ENCODE measurements around the gene ZBTB46.
"Not testable (repeated sequence)": the region's sequence is repeated elsewhere in the genome, so short reads cannot be mapped to it uniquely, and the experiment has no call there.

The ZBTB46 gene

GRCh38 chr20:63876489-63877036 is 45.5 kb upstream of the ZBTB46 start:
- Histone ChIP-seq H3K36me3 (ENCODE audit: insufficient read depth, low read length) (peaks cover 73% of the 10 kb centered on the region), H3K4me3 (ENCODE audit: low read depth in 1 of 2, low read length in 2 of 2) (no peak overlapping the region), H3K79me2 (ENCODE audit: insufficient read depth, low read length) (peaks cover 16% of the 10 kb centered on the region; the same call in 1 of the 2 replicates), H3K4me2 (ENCODE audit: insufficient read depth, low read length) (no peak overlapping the region), H3K27ac (ENCODE audit: low read length) (no peak overlapping the region), H3K27me3 (ENCODE audit: insufficient read depth, low read length, poor library complexity) (no peaks in the 10 kb centered on the region), H3K9ac (ENCODE audit: low read depth, low read length) (no peak overlapping the region), H4K20me1 (ENCODE audit: insufficient read depth, low read length) (peaks cover 20% of the 10 kb centered on the region), H2AFZ (ENCODE audit: low read depth, low read length) (no peak overlapping the region), H3K9me3 (ENCODE audit: insufficient read depth, low read length, severe bottlenecking) (no peaks in the 10 kb centered on the region), H3K4me1 (ENCODE audit: insufficient read depth, low read length) (no peaks in the 10 kb centered on the region)
- DNase-seq (no peak), ATAC-seq (ENCODE audit: insufficient read depth, low read depth) (no peak)
- TF ChIP-seq EZH2 (IDR thresholded peaks at IDR 0.05; ENCODE audit: borderline replicate concordance, low read depth, low read length, severe bottlenecking) = no peak
- no peak for TF ChIP-seq CTCF (IDR thresholded peaks at IDR 0.05; ENCODE audit: borderline replicate concordance, extremely low read depth, low read length, poor library complexity, severe bottlenecking)

GRCh38 chr20:63874241-63874640 is 43.2 kb upstream of the ZBTB46 start:
- not testable (repeated sequence) for H3K4me1 ChIP-seq (ENCODE audit: insufficient read depth, low read length); H3K27me3 ChIP-seq (ENCODE audit: insufficient read depth, low read length, poor library complexity); H3K4me2 ChIP-seq (ENCODE audit: insufficient read depth, low read length); H3K4me3 ChIP-seq (ENCODE audit: low read depth in 1 of 2, low read length in 2 of 2); H3K27ac ChIP-seq (ENCODE audit: low read length); ATAC-seq (ENCODE audit: insufficient read depth, low read depth); H3K9me3 ChIP-seq (ENCODE audit: insufficient read depth, low read length, severe bottlenecking); DNase-seq; H2AFZ ChIP-seq (ENCODE audit: low read depth, low read length); H3K9ac ChIP-seq (ENCODE audit: low read depth, low read length)
- H3K36me3 ChIP-seq (ENCODE audit: insufficient read depth, low read length) = peaks cover 86% of the 10 kb centered on the region
- peaks cover 19% of the 10 kb centered on the region; the same call in 1 of the 2 replicates for H3K79me2 ChIP-seq (ENCODE audit: insufficient read depth, low read length)
- peaks cover 20% of the 10 kb centered on the region for H4K20me1 ChIP-seq (ENCODE audit: insufficient read depth, low read length)

- no peak overlapping the region for H3K9ac ChIP-seq (ENCODE audit: low read depth, low read length)
- TF ChIP-seq CTCF (IDR thresholded peaks at IDR 0.05; ENCODE audit: borderline replicate concordance, extremely low read depth, low read length, poor library complexity, severe bottlenecking) (no peak), EZH2 (IDR thresholded peaks at IDR 0.05; ENCODE audit: borderline replicate concordance, low read depth, low read length, severe bottlenecking) (no peak)
- peaks cover 18% of the 10 kb centered on the region for H4K20me1 ChIP-seq (ENCODE audit: insufficient read depth, low read length)
- ATAC-seq (ENCODE audit: insufficient read depth, low read depth) (no peak), DNase-seq (no peak)
- H3K27ac ChIP-seq (ENCODE audit: low read length) = no peak overlapping the region
- peaks cover 86% of the 10 kb centered on the region for H3K36me3 ChIP-seq (ENCODE audit: insufficient read depth, low read length)
- no peaks in the 10 kb centered on the region for H3K9me3 ChIP-seq (ENCODE audit: insufficient read depth, low read length, severe bottlenecking)
- H2AFZ ChIP-seq (ENCODE audit: low read depth, low read length) = no peak overlapping the region
- H3K4me1 ChIP-seq (ENCODE audit: insufficient read depth, low read length) = no peaks in the 10 kb centered on the region
- H3K79me2 ChIP-seq (ENCODE audit: insufficient read depth, low read length) = peaks cover 25% of the 10 kb centered on the region; the same call in 1 of the 2 replicates
- no peaks in the 10 kb centered on the region for H3K27me3 ChIP-seq (ENCODE audit: insufficient read depth, low read length, poor library complexity)
- no peak overlapping the region for H3K4me2 ChIP-seq (ENCODE audit: insufficient read depth, low read length)
- H3K4me3 ChIP-seq (ENCODE audit: low read depth in 1 of 2, low read length in 2 of 2) = no peak overlapping the region
Observed at GRCh38 chr20:63873477-63873971, 42.5 kb upstream of the ZBTB46 start.

- H3K9ac ChIP-seq (ENCODE audit: low read depth, low read length) = no peak overlapping the region
- peaks cover 36% of the 10 kb centered on the region for H3K4me1 ChIP-seq (ENCODE audit: insufficient read depth, low read length)
- peaks cover 56% of the 10 kb centered on the region for H3K36me3 ChIP-seq (ENCODE audit: insufficient read depth, low read length)
- no peaks in the 10 kb centered on the region for H3K9me3 ChIP-seq (ENCODE audit: insufficient read depth, low read length, severe bottlenecking)
- DNase-seq (no peak), ATAC-seq (ENCODE audit: insufficient read depth, low read depth) (no peak)
- H3K4me2 ChIP-seq (ENCODE audit: insufficient read depth, low read length) = no peak overlapping the region
- H3K79me2 ChIP-seq (ENCODE audit: insufficient read depth, low read length) = peaks cover 57% of the 10 kb centered on the region
- H3K27me3 ChIP-seq (ENCODE audit: insufficient read depth, low read length, poor library complexity) = no peaks in the 10 kb centered on the region
- H3K27ac ChIP-seq (ENCODE audit: low read length) = no peak overlapping the region
- peaks cover 10% of the 10 kb centered on the region for H4K20me1 ChIP-seq (ENCODE audit: insufficient read depth, low read length)
- TF ChIP-seq EZH2 (IDR thresholded peaks at IDR 0.05; ENCODE audit: borderline replicate concordance, low read depth, low read length, severe bottlenecking) (no peak), CTCF (IDR thresholded peaks at IDR 0.05; ENCODE audit: borderline replicate concordance, extremely low read depth, low read length, poor library complexity, severe bottlenecking) (no peak)
- no peak overlapping the region for H2AFZ ChIP-seq (ENCODE audit: low read depth, low read length)
- no peak overlapping the region for H3K4me3 ChIP-seq (ENCODE audit: low read depth in 1 of 2, low read length in 2 of 2)
Observed at GRCh38 chr20:63868264-63868663, 37.2 kb upstream of the ZBTB46 start.

GRCh38 chr20:63867042-63867441 is 36.0 kb upstream of the ZBTB46 start:
- H3K79me2 ChIP-seq (ENCODE audit: insufficient read depth, low read length) = peaks cover 60% of the 10 kb centered on the region
- not testable (repeated sequence) for DNase-seq; ATAC-seq (ENCODE audit: insufficient read depth, low read depth); H4K20me1 ChIP-seq (ENCODE audit: insufficient read depth, low read length); H3K27ac ChIP-seq (ENCODE audit: low read length); H3K9ac ChIP-seq (ENCODE audit: low read depth, low read length); H3K27me3 ChIP-seq (ENCODE audit: insufficient read depth, low read length, poor library complexity); H3K9me3 ChIP-seq (ENCODE audit: insufficient read depth, low read length, severe bottlenecking); H2AFZ ChIP-seq (ENCODE audit: low read depth, low read length)
- peaks cover 39% of the 10 kb centered on the region for H3K4me1 ChIP-seq (ENCODE audit: insufficient read depth, low read length)
- peaks cover 54% of the 10 kb centered on the region for H3K36me3 ChIP-seq (ENCODE audit: insufficient read depth, low read length)
- peak overlapping the region in 1 of 2 experiments; percentile 20; a peak in 1 of 4 replicates for H3K4me3 ChIP-seq (ENCODE audit: low read depth in 1 of 2, low read length in 2 of 2)
- H3K4me2 ChIP-seq (ENCODE audit: insufficient read depth, low read length) = peak overlapping the region; percentile 99; the same call in 1 of the 2 replicates

Data from DND-41 (cell line).